Ovary (tissue), 9 donors: ENCODE data around the gene PARD3B. TPM values are rescaled to one million over a fixed set of nuclear protein-coding genes. Genes with fewer than 3 reads are reported as not detected.

ENCODE experiments used
- DNase-seq, 5 donors: peaks; one replicate each; pipeline ENCODE4 v3.0.0-alpha.2; 2019 to 2020
- H3K27ac ChIP-seq, 2 donors: fragments of 200-600 bp; one replicate each; pipeline versions ENCODE4 v1.5.1 to v1.8.0; 2019 to 2022
- H3K27me3 ChIP-seq: fragments of 200-600 bp; one replicate; pipeline ENCODE4 v1.8.0; 2022
- H3K36me3 ChIP-seq: fragments of 200-600 bp; sonication (generic); one replicate; pipeline ENCODE4 v1.5.1; 2019
- H3K4me1 ChIP-seq: one replicate; pipeline ENCODE4 v1.8.1; 2013; ENCODE audit warnings: mild to moderate bottlenecking, moderate library complexity; ENCODE audit not compliant: insufficient read depth
- H3K4me3 ChIP-seq: fragments of 200-600 bp; sonication (generic); one replicate; pipeline ENCODE4 v1.5.1; 2017
- H3K9me3 ChIP-seq, 2 donors: fragments of 200-600 bp in 1 of 2; sonication (generic) in 1 of 2; one replicate each; pipeline versions ENCODE4 v1.5.1 to v1.8.1; 2013 to 2019; ENCODE audit warnings: mild to moderate bottlenecking in 1 of 2, moderate library complexity in 1 of 2
- EP300 ChIP-seq: sonication (generic); formaldehyde crosslinking; IDR thresholded peaks from one replicate; pipeline ENCODE4 v1.6.1; 2017; ENCODE audit warnings: antibody characterized with exemption
- POLR2A ChIP-seq: fragments of 450-650 bp; IDR thresholded peaks from one replicate; pipeline ENCODE4 v1.6.1; 2017; ENCODE audit warnings: antibody characterized with exemption, mild to moderate bottlenecking, moderate library complexity
- WGBS, 3 donors: extraction: QIAGEN DNeasy Blood & Tissue Kit in 1 of 3; methylation state at CpG; one replicate each; pipeline versions ENCODE4 v1.1.5 to v1.1.7; 2013 to 2017; 5-methylcytosine and 5-hydroxymethylcytosine counted together
- intact Hi-C, 4 donors: fragments of 100-400 bp; cut with DNase I; formaldehyde crosslinking; loops; one replicate each; pipeline versions ENCODE4 v1.11.0 to v1.15.1; 2022 to 2023
- polyA plus RNA-seq, 2 donors: library from polyadenylated mRNA; stranded (reverse); fragments of 200-250 nt in 1 of 2; fragments of 350-450 nt in 1 of 2; fragmentation: Illumina TruSeq in 1 of 2; extraction: RNeasy Lipid Tissue Mini Kit (QIAGEN cat#74804) in 1 of 2; gene quantifications; one replicate each; pipeline ENCODE4 v1.2.3, GENCODE V29; 2013 to 2014
- total RNA-seq, 7 donors: library from RNA; depleted of rRNA in 2 of 7; stranded (reverse); fragments of >200 nt in 2 of 7; fragmentation: NEBNext Ultra II Directional in 3 of 7; extraction: Animal tissue kit (Norgen Biotek cat#: 25700) in 3 of 7; gene quantifications; one replicate each; pipeline versions ENCODE4 v1.1.0 to v1.2.4, GENCODE V29; 2016 to 2023
- TF ChIP-seq, protein P1 (sequence below), 3 donors: fragments of 450-650 bp in 2 of 3; fragments of 200-600 bp in 1 of 3; IDR thresholded peaks; one replicate each; pipeline versions ENCODE4 v1.5.1 to v1.8.0; 2016 to 2022; ENCODE audit warnings: antibody characterized with exemption in 3 of 3, mild to moderate bottlenecking in 1 of 3
- donor health status: DM: no; HTN: no; CAD: no; lungs with moderate emphysema.
- donor health status: DM: no; HTN: no; CAD: no.
- donor health status: Bipolar disorder and iron deficiency.
- donor health status: DM: yes; HTN: yes; CAD: no.
- donor health status: DM: no; HTN: no; CAD: no.
- donor health status: DM: yes; HTN: yes; CAD: no.

PARD3B gene
- total and polyA plus RNA-seq, 9 donors, result 8.2 to 46.6 (median 28.7) TPM

DNA sequence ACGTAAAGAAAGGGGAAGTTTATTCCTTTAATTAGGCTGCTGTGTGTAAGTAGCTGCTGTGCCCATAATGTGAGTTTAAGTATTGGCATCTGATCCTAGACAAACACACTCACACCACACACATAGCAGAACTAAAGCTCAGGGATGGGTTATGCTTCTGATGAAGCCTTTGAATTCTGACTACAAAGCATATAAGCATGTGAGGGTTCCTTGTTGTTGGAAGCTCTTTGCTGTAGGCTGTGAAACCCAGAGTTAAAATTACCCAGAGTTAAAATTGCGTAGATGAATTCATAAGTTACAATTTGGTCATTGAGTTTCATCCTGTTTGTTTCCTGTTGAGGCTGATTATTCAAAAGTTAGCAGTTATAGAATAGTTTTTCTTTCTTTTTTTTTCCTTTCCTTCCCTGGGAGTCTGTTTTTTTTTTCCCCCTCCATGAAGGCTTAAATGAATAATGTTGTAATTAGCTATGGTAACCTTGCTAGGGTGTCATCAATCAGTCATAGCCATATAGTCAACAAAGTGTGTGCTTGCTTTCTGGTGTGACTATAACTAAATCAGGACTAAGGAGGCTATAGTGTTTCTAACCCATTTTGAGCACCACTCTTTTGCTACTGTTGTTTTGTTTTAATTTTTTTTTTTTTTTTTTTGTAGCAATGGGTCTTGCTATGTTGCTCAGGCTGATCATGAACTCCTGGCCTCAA, 426.1 kb downstream of the PARD3B start:
- peaks cover 1% of the 10 kb centered on the region for H3K4me1 ChIP-seq
- WGBS, 3 donors, result 88 to 91% (median 90%) methylated on average over 2 of the region's 2 CpGs
- no peak for TF ChIP-seq POLR2A
- TF ChIP-seq, protein P1, sequence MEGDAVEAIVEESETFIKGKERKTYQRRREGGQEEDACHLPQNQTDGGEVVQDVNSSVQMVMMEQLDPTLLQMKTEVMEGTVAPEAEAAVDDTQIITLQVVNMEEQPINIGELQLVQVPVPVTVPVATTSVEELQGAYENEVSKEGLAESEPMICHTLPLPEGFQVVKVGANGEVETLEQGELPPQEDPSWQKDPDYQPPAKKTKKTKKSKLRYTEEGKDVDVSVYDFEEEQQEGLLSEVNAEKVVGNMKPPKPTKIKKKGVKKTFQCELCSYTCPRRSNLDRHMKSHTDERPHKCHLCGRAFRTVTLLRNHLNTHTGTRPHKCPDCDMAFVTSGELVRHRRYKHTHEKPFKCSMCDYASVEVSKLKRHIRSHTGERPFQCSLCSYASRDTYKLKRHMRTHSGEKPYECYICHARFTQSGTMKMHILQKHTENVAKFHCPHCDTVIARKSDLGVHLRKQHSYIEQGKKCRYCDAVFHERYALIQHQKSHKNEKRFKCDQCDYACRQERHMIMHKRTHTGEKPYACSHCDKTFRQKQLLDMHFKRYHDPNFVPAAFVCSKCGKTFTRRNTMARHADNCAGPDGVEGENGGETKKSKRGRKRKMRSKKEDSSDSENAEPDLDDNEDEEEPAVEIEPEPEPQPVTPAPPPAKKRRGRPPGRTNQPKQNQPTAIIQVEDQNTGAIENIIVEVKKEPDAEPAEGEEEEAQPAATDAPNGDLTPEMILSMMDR (IDR thresholded peaks at IDR 0.05), result no peak
- no peak for TF ChIP-seq EP300
- DNase-seq, result no peak
- H3K27me3 ChIP-seq, result no peaks in the 10 kb centered on the region
- intact Hi-C loops, result no loop called here
- no peak overlapping the region for H3K27ac ChIP-seq
- H3K4me3 ChIP-seq, result no peak overlapping the region
- no peaks in the 10 kb centered on the region for H3K36me3 ChIP-seq
- no peaks in the 10 kb centered on the region for H3K9me3 ChIP-seq

DNA sequence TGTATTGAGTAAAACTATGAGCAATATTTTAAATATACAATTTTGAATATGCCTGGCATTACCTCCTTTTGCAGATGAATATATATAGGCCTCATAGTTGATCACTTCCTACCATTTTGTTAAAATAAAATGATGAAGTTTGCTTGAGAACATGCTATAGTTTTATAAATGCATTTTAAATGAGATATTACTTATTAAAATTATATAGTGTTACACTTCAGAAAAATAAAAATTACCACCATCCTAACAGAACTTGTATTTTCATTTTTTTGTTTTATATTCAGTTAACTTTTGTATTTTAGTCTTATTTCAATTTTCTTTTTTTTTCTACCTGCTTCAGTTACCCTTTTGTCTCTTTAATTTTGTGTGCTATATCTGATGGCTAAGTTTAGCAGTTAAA, 426.9 kb downstream of the PARD3B start:
- TF ChIP-seq, protein P1 (IDR thresholded peaks at IDR 0.05), result no peak
- TF ChIP-seq EP300 (no peak), POLR2A (no peak)
- no peak for DNase-seq
- Histone ChIP-seq H3K4me3 (no peak overlapping the region), H3K4me1 (peaks cover 1% of the 10 kb centered on the region), H3K9me3 (no peaks in the 10 kb centered on the region), H3K27ac (no peak overlapping the region), H3K27me3 (no peaks in the 10 kb centered on the region), H3K36me3 (no peaks in the 10 kb centered on the region)
- intact Hi-C loops, result no loop called here

DNA sequence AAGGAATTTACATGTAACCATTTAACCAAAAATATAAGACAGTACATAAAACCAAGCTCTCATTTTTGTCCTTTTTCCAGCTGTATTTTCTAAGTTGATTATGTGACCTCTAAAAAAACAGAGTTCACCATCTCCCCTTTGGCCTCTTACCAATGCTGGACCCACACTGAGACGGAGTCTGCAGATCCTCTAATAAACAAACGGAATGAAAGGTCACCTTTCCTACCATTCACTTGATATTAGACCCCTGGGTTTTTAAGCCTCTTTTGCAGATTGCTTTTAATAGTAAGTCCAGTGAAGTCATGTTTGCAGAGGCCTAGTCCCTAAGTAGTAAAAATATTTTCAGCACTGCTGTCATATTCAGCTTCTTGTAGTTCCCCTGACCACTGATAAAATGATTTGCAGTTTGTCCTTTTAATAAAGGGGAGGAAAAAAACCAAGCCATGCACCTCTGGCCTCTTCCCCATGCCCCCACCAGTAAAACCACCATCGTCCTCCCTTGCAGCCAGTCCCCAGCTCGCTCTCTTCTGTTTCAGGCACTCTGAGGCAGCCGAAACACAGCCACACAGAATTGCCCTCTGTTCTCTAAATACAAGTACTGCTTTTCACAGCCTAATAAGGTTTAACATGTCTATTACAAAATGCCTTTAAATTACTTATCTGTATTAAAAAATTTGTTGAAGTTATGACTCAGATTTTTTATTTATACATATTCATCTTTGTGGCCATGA, 427.5 kb downstream of the PARD3B start:
- no peak for DNase-seq
- no peaks in the 10 kb centered on the region for H3K9me3 ChIP-seq
- no peak overlapping the region for H3K27ac ChIP-seq
- intact Hi-C loops, result no loop called here
- no peaks in the 10 kb centered on the region for H3K27me3 ChIP-seq
- no peak for TF ChIP-seq EP300
- TF ChIP-seq, protein P1 (IDR thresholded peaks at IDR 0.05), result no peak
- TF ChIP-seq POLR2A, result no peak
- no peaks in the 10 kb centered on the region for H3K36me3 ChIP-seq
- H3K4me3 ChIP-seq, result no peak overlapping the region
- H3K4me1 ChIP-seq, result peaks cover 1% of the 10 kb centered on the region
- 13 to 32% (median 14%) methylated on average over 5 of the region's 5 CpGs for WGBS, 3 donors

DNA sequence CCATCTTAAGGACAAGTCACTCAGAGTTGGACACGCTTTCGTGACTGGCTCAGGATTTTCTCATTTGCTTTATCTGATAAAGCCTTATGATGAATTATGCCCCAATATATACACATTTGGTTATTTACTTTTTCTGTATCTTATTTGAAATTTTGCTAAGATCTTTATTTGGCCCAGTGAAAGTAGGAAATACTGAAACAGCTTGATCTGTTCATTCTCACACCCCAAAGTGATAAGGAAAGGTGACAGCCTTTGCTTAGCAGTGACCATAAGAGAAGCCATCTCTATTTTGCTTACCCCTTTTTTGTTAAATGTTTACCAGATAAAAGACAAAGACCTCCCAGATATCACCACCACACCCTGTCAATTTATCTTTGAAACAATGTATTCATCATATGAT, 428.3 kb downstream of the PARD3B start:
- intact Hi-C loops, result no loop called here

More for the DNA sequence above, 428.3 kb downstream of the PARD3B start:
- Histone ChIP-seq H3K27ac (no peak overlapping the region), H3K4me1 (peaks cover 1% of the 10 kb centered on the region), H3K27me3 (no peaks in the 10 kb centered on the region), H3K9me3 (no peaks in the 10 kb centered on the region), H3K4me3 (no peak overlapping the region), H3K36me3 (no peaks in the 10 kb centered on the region)
- DNase-seq, result no peak
- TF ChIP-seq EP300 (no peak), POLR2A (no peak)
- TF ChIP-seq, protein P1 (IDR thresholded peaks at IDR 0.05), result no peak
- WGBS, 3 donors, result 88 to 95% (median 89%) methylated on average over 2 of the region's 2 CpGs
